Upper lobe of right lung (tissue), 1 donor: Measurements from ENCODE around the gene POLN. TPM values are rescaled to one million over a fixed set of nuclear protein-coding genes. Genes with fewer than 3 reads are reported as not detected.

Experiments
- ATAC-seq: fragments of 200-7000 bp; cut with Tn5 transposase; one replicate; pipeline ENCODE4 v1.9.1; 2020; ENCODE audit warnings: mild to moderate bottlenecking, moderate library complexity
- DNase-seq: peaks from one replicate; pipeline ENCODE4 v3.0.0-alpha.2; 2020
- H3K27ac ChIP-seq: fragments of 200-600 bp; one replicate; pipeline ENCODE4 v1.8.0; 2022
- H3K27me3 ChIP-seq: fragments of 200-600 bp; one replicate; pipeline ENCODE4 v1.8.0; 2022; ENCODE audit warnings: mild to moderate bottlenecking
- H3K36me3 ChIP-seq: fragments of 200-600 bp; one replicate; pipeline ENCODE4 v1.8.0; 2022
- H3K4me1 ChIP-seq: fragments of 200-600 bp; one replicate; pipeline ENCODE4 v1.8.0; 2022
- H3K4me3 ChIP-seq: fragments of 200-600 bp; one replicate; pipeline ENCODE4 v1.8.0; 2022; ENCODE audit warnings: mild to moderate bottlenecking
- H3K9me3 ChIP-seq: fragments of 200-600 bp; one replicate; pipeline ENCODE4 v1.8.0; 2022
- CTCF ChIP-seq: fragments of 200-600 bp; IDR thresholded peaks from one replicate; pipeline ENCODE4 v1.8.0; 2022; ENCODE audit warnings: antibody characterized with exemption
- intact Hi-C: fragments of 100-400 bp; cut with DNase I; formaldehyde crosslinking; loops from one replicate; pipeline ENCODE4 v1.11.0; 2022
- total RNA-seq: library from RNA; stranded (reverse); fragmentation: NEBNext Ultra II Directional; extraction: Animal tissue kit (Norgen Biotek cat#: 25700); gene quantifications from one replicate; pipeline ENCODE4 v1.2.1, GENCODE V29; 2021
- donor health status: DM: no; HTN: yes; CAD: no; lungs with severe emphysema.

POLN gene
- total RNA-seq, 1 donor from 2014 or later: 2.7 TPM

- Histone ChIP-seq H3K4me1 (no peaks in the 10 kb centered on the region), H3K9me3 (no peaks in the 10 kb centered on the region), H3K36me3 (no peaks in the 10 kb centered on the region), H3K4me3 (no peak overlapping the region), H3K27ac (no peak overlapping the region), H3K27me3 (peaks cover 34% of the 10 kb centered on the region)
- intact Hi-C loops: no loop called here
- ATAC-seq: no peak
- DNase-seq: no peak
- no peak for TF ChIP-seq CTCF
Measured at GRCh38 chr4:2062168-2062807, 179.6 kb downstream of the POLN start.

GRCh38 chr4:2061186-2062131, 180.5 kb downstream of the POLN start:
- Histone ChIP-seq H3K27ac (no peak overlapping the region), H3K36me3 (no peaks in the 10 kb centered on the region), H3K27me3 (peaks cover 42% of the 10 kb centered on the region), H3K4me3 (no peak overlapping the region), H3K4me1 (no peaks in the 10 kb centered on the region), H3K9me3 (no peaks in the 10 kb centered on the region)
- TF ChIP-seq CTCF: no peak
- DNase-seq (no peak), ATAC-seq (no peak)
- intact Hi-C loops: no loop called here

- Histone ChIP-seq H3K4me3 (no peak overlapping the region), H3K27me3 (peaks cover 49% of the 10 kb centered on the region), H3K4me1 (no peaks in the 10 kb centered on the region), H3K36me3 (no peaks in the 10 kb centered on the region), H3K27ac (no peak overlapping the region), H3K9me3 (no peaks in the 10 kb centered on the region)
- no peak for DNase-seq
- ATAC-seq: no peak
- TF ChIP-seq CTCF: no peak
- intact Hi-C loops: no loop called here
Measured at GRCh38 chr4:2060611-2061185, 181.2 kb downstream of the POLN start.

- ATAC-seq (no peak), DNase-seq (no peak)
- TF ChIP-seq CTCF: no peak
- H3K4me3 ChIP-seq: no peak overlapping the region
- H3K27ac ChIP-seq: no peak overlapping the region
- H3K36me3 ChIP-seq: no peaks in the 10 kb centered on the region
- H3K27me3 ChIP-seq: peaks cover 57% of the 10 kb centered on the region
- H3K4me1 ChIP-seq: no peaks in the 10 kb centered on the region
- intact Hi-C loops: no loop called here
- no peaks in the 10 kb centered on the region for H3K9me3 ChIP-seq
Measured at GRCh38 chr4:2059726-2060602, 182.0 kb downstream of the POLN start.

- Histone ChIP-seq H3K27me3 (peaks cover 64% of the 10 kb centered on the region), H3K36me3 (no peaks in the 10 kb centered on the region), H3K9me3 (no peaks in the 10 kb centered on the region), H3K27ac (no peak within 1 kb of the TSS), H3K4me3 (peak within 1 kb of the TSS; percentile 30), H3K4me1 (no peaks in the 10 kb centered on the region)
- peak; percentile 58 for ATAC-seq
- intact Hi-C loops: no loop called here
- DNase-seq: no peak
- TF ChIP-seq CTCF: no peak
Measured at GRCh38 chr4:2059046-2059725, 182.7 kb downstream of the POLN start, which contains the start of gene NAT8L. Gene NAT8L, plus strand, starts transcription at chr4:2059327. Its CDS starts 185 bp downstream, at chr4:2059512.
